Heart right ventricle (tissue), 16 donors: ENCODE data around the gene CDK11B. TPM values are rescaled to one million over a fixed set of nuclear protein-coding genes. Genes with fewer than 3 reads are reported as not detected.

ENCODE experiments used
- ATAC-seq, 8 donors: fragments of 200-7000 bp; cut with Tn5 transposase; one replicate each; pipeline ENCODE4 v1.9.1; 2020; ENCODE audit warnings: mild to moderate bottlenecking in 8 of 8, moderate library complexity in 8 of 8, moderate number of reproducible peaks in 1 of 8
- DNase-seq, 2 donors: peaks; one replicate each; pipeline ENCODE4 v3.0.0-alpha.2; 2020
- H3K27ac ChIP-seq, 10 donors: fragments of 200-600 bp; sonication (generic) in 2 of 10; one replicate each; pipeline versions ENCODE4 v1.5.0 to v1.8.0; 2020 to 2022; ENCODE audit warnings: mild to moderate bottlenecking in 3 of 10
- H3K27me3 ChIP-seq, 7 donors: fragments of 200-600 bp; one replicate each; pipeline ENCODE4 v1.8.0; 2021 to 2022; ENCODE audit warnings: mild to moderate bottlenecking in 2 of 7
- H3K36me3 ChIP-seq, 9 donors: fragments of 200-600 bp; sonication (generic) in 1 of 9; one replicate each; pipeline versions ENCODE4 v1.5.0 to v1.8.0; 2020 to 2022; ENCODE audit warnings: mild to moderate bottlenecking in 2 of 9
- H3K4me1 ChIP-seq, 9 donors: fragments of 200-600 bp; sonication (generic) in 1 of 9; one replicate each; pipeline versions ENCODE4 v1.5.0 to v1.8.0; 2020 to 2022; ENCODE audit warnings: mild to moderate bottlenecking in 4 of 9
- H3K4me3 ChIP-seq, 10 donors: fragments of 200-600 bp; sonication (generic) in 2 of 10; one replicate each; pipeline versions ENCODE4 v1.5.0 to v1.8.0; 2020 to 2022; ENCODE audit warnings: mild to moderate bottlenecking in 7 of 10, moderate library complexity in 2 of 10
- H3K9me3 ChIP-seq, 11 donors: fragments of 200-600 bp in 10 of 11; sonication (generic) in 2 of 11; one replicate each; pipeline versions ENCODE4 v1.5.0 to v1.8.0; 2013 to 2022; ENCODE audit warnings: mild to moderate bottlenecking in 2 of 11, control low read depth in 1 of 11, moderate library complexity in 1 of 11
- CTCF ChIP-seq, 9 donors: fragments of 200-600 bp; sonication (generic) in 2 of 9; IDR thresholded peaks; one replicate each; pipeline versions ENCODE4 v1.5.0 to v1.8.0; 2021 to 2022; ENCODE audit warnings: antibody characterized with exemption in 9 of 9, mild to moderate bottlenecking in 5 of 9, moderate library complexity in 1 of 9
- WGBS, 2 donors: extraction: QIAGEN DNeasy Blood & Tissue Kit; methylation state at CpG; one replicate each; pipeline ENCODE4 v1.1.7; 2013; ENCODE audit warnings: inconsistent platforms in 1 of 2; 5-methylcytosine and 5-hydroxymethylcytosine counted together
- intact Hi-C, 10 donors: fragments of 100-400 bp; cut with DNase I; formaldehyde crosslinking; loops; one replicate each; pipeline versions ENCODE4 v1.11.1 to v1.14.2; 2022
- polyA plus RNA-seq, 2 donors: library from polyadenylated mRNA; stranded (reverse); fragments of 200-250 nt; gene quantifications; one replicate each; pipeline ENCODE4 v1.2.3, GENCODE V29; 2013
- total RNA-seq, 10 donors: library from RNA; stranded (reverse); fragmentation: NEBNext Ultra II Directional in 3 of 10; extraction: Animal tissue kit (Norgen Biotek cat#: 25700) in 3 of 10; gene quantifications; one replicate each; pipeline versions ENCODE4 v1.2.1 to v1.2.4, GENCODE V29; 2021 to 2023
- donor health status: Arrhythmogenic right ventricular cardiomyopathy.
- donor health status: ischemic (EF 13 %, LVEDD 7.1; RV severe dilation, severe dysfunction).
- donor health status: healthy with polysubstance abuse.
- donor health status: DM: no; HTN: yes; CAD: no.
- donor health status: DM: no; HTN: no; CAD: no.
- donor health status: ischemic (EF 25% LVEDD 6.9; RV normal size, moderate dysfunction).
- donor health status: ischemic (EF 25% LVEDD 5.7; RV mildly dilated, moderate dysfunction).
- donor health status: healthy.
- donor health status: DM: yes; HTN: yes; CAD: no.
- donor health status: Ischemic cardiomyopathy.
- donor health status: ischemic (EF 35%, LVEDD 5.7; RV mildly dilated, moderate dysfunction).
- donor health status: nonischemic (EF 11% LVEDD 7.7; RV severe dilation, severe dysfunction).
- donor health status: DM: yes; HTN: yes; CAD: no.
- donor health status: PGD.
- donor health status: ischemic (EF 29% LVEDD 5.4; RV normal size, mild dysfunction).
- donor health status: nonischemic (EF 23%, LVEDD 6.1; RV moderate dilation, normal function).

Gene CDK11B
- total and polyA plus RNA-seq, 12 donors, result 20.9 to 34.1 (median 24.2) TPM

- peak in 1 of 2 donors; percentile 9 for DNase-seq
- H3K36me3 ChIP-seq, result peaks cover 0 to 24% (median 0%) of the 10 kb centered on the region in 9 donors
- H3K27me3 ChIP-seq, result no peaks in the 10 kb centered on the region
- ATAC-seq, result no peak
- H3K27ac ChIP-seq, result peak overlapping the region in 2 of 10 donors; percentile 26 to 73
- WGBS, 2 donors, result 94 to 95% methylated on average over 9 of the region's 9 CpGs
- no peaks in the 10 kb centered on the region for H3K9me3 ChIP-seq
- H3K4me3 ChIP-seq, result no peak overlapping the region
- no peak for TF ChIP-seq CTCF (IDR thresholded peaks at IDR 0.05)
- H3K4me1 ChIP-seq, result peaks cover 7 to 58% (median 46%) of the 10 kb centered on the region in 9 donors
- intact Hi-C loops, result no loop called here
These were observed 40.3 kb downstream of the CDK11B start for GRCh38 chr1:1618396-1619068.

- Histone ChIP-seq H3K27ac (no peak overlapping the region), H3K4me1 (peaks cover 7 to 64% (median 48%) of the 10 kb centered on the region in 9 donors), H3K9me3 (no peaks in the 10 kb centered on the region), H3K36me3 (peaks cover 0 to 24% (median 0%) of the 10 kb centered on the region in 9 donors), H3K4me3 (no peak overlapping the region), H3K27me3 (no peaks in the 10 kb centered on the region)
- WGBS, 2 donors, result 91 to 92% methylated on average over 6 of the region's 6 CpGs
- no peak for TF ChIP-seq CTCF (IDR thresholded peaks at IDR 0.05)
- intact Hi-C loops, result no loop called here
- peak in 1 of 2 donors; percentile 5 for DNase-seq
- ATAC-seq, result no peak
These were observed 40.9 kb downstream of the CDK11B start for GRCh38 chr1:1617925-1618324.

GRCh38 chr1:1617516-1617915, 41.3 kb downstream of the CDK11B start:
- H3K27ac ChIP-seq, result no peak overlapping the region
- H3K4me3 ChIP-seq, result peak overlapping the region in 1 of 10 donors; percentile 98
- 90 to 91% methylated on average over 11 of the region's 11 CpGs for WGBS, 2 donors
- peak in 1 of 2 donors; percentile 6 for DNase-seq
- peaks cover 0 to 24% (median 0%) of the 10 kb centered on the region in 9 donors for H3K36me3 ChIP-seq
- ATAC-seq, result no peak
- no peak for TF ChIP-seq CTCF (IDR thresholded peaks at IDR 0.05)
- H3K27me3 ChIP-seq, result no peaks in the 10 kb centered on the region
- peaks cover 7 to 66% (median 48%) of the 10 kb centered on the region in 9 donors for H3K4me1 ChIP-seq
- no peaks in the 10 kb centered on the region for H3K9me3 ChIP-seq
- intact Hi-C loops, result no loop called here

GRCh38 chr1:1616838-1617237, 42.0 kb downstream of the CDK11B start:
- Histone ChIP-seq H3K36me3 (peaks cover 0 to 24% (median 0%) of the 10 kb centered on the region in 9 donors), H3K27me3 (no peaks in the 10 kb centered on the region), H3K9me3 (no peaks in the 10 kb centered on the region), H3K4me3 (peak overlapping the region; percentile 89 to 100 (median 97)), H3K27ac (peak overlapping the region in 8 of 10 donors; percentile 98 to 100 (median 100)), H3K4me1 (peaks cover 7 to 64% (median 48%) of the 10 kb centered on the region in 9 donors)
- intact Hi-C loops, result no loop called here
- 78% methylated on average over 19 of the region's 19 CpGs for WGBS, 2 donors
- TF ChIP-seq CTCF (IDR thresholded peaks at IDR 0.05), result no peak
- DNase-seq (peak in 1 of 2 donors; percentile 18), ATAC-seq (no peak)
